Cardiac muscle cell (in vitro differentiated cells and primary cell): ENCODE data around the gene KRT35. TPM values are rescaled to one million over a fixed set of nuclear protein-coding genes. Genes with fewer than 3 reads are reported as not detected.
A peak's percentile ranks its signal among the peaks of the same experiment; 100 is the strongest.

Experiments
- DNase-seq, 2 donors: peaks; one replicate each; pipeline versions ENCODE4 v3.0.0 to v3.0.0-alpha.2; 2010 to 2017; ENCODE audit warnings: low read depth in 1 of 2, low spot score in 1 of 2
- H3K27ac ChIP-seq: fragments of 200-600 bp; sonication (generic); 2 replicates; pipeline ENCODE4 v1.5.1; 2016
- H3K27me3 ChIP-seq: fragments of 200-600 bp; sonication (generic); 2 replicates; pipeline ENCODE4 v1.6.0; 2016; ENCODE audit warnings: control low read depth
- H3K36me3 ChIP-seq: fragments of 200-600 bp; sonication (generic); 2 replicates; pipeline ENCODE4 v1.5.1; 2016; ENCODE audit warnings: control low read depth
- H3K4me1 ChIP-seq: fragments of 200-600 bp; sonication (generic); 2 replicates; pipeline ENCODE4 v1.8.1; 2017; ENCODE audit warnings: low read depth, mild to moderate bottlenecking, mixed run types
- H3K4me3 ChIP-seq: fragments of 200-600 bp; sonication (generic); 2 replicates; pipeline ENCODE4 v1.5.1; 2016; ENCODE audit warnings: mild to moderate bottlenecking
- H3K9me3 ChIP-seq: fragments of 200-600 bp; sonication (generic); 2 replicates; pipeline ENCODE4 v1.5.1; 2017; ENCODE audit warnings: low read depth, mild to moderate bottlenecking, control low read depth
- CTCF ChIP-seq: IDR thresholded peaks from 2 replicates; pipeline ENCODE4 v1.5.1; 2012; ENCODE audit warnings: low read depth, mild to moderate bottlenecking, low read length
- polyA plus RNA-seq: library from polyadenylated mRNA; unstranded; fragments of >200 nt; fragmentation: Nextera tagmentation; extraction: Ambion mirVana; gene quantifications from 2 replicates; pipeline ENCODE4 v1.2.1, GENCODE V29; 2016
- total RNA-seq: library from RNA; depleted of rRNA; stranded (reverse); fragments of >200 nt; gene quantifications from 2 replicates; pipeline ENCODE4 v1.2.3, GENCODE V29; 2016

Gene KRT35
- total and polyA plus RNA-seq, 2 experiments from 2014 or later, result not detected

GRCh38 chr17:41527063-41528023, 46.4 kb upstream of the KRT35 start:
- Histone ChIP-seq H3K27ac (peak overlapping the region; percentile 83), H3K27me3 (no peaks in the 10 kb centered on the region)

DNA sequence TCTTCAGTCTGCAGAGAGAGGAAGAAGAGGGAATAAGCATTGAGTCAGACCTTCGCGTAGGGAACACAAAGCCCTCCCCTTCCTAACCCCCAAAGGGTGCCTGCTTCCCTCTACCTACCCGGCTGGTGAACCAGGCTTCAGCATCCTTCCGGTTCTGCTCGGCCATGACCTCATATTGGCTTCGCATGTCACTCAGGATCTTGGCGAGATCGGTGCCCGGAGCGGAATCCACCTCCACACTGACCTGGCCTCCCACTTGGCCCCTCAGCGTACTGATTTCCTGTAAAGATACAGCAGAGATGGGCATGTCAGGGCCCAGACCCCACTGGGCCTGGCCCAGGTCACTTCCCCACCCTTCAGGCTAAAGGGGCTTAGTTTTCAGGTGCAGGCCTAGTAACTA, 43.3 kb upstream of the KRT35 start:
- Histone ChIP-seq H3K27me3 (no peaks in the 10 kb centered on the region), H3K4me3 (no peak overlapping the region), H3K4me1 (peaks cover 18% of the 10 kb centered on the region), H3K9me3 (no peaks in the 10 kb centered on the region), H3K27ac (no peak overlapping the region), H3K36me3 (peaks cover 15% of the 10 kb centered on the region)
- TF ChIP-seq CTCF, result no peak
- no peak for DNase-seq

More at GRCh38 chr17:41527063-41528023, 46.4 kb upstream of the KRT35 start:
- no peaks in the 10 kb centered on the region for H3K9me3 ChIP-seq
- peak; percentile 29 to 45 for DNase-seq
- H3K36me3 ChIP-seq, result peaks cover 15% of the 10 kb centered on the region
- no peak for TF ChIP-seq CTCF
- H3K4me1 ChIP-seq, result peaks cover 31% of the 10 kb centered on the region
- peak overlapping the region; percentile 94 for H3K4me3 ChIP-seq

- H3K27me3 ChIP-seq, result no peaks in the 10 kb centered on the region
- H3K27ac ChIP-seq, result no peak overlapping the region
- no peaks in the 10 kb centered on the region for H3K9me3 ChIP-seq
- peaks cover 15% of the 10 kb centered on the region for H3K36me3 ChIP-seq
- TF ChIP-seq CTCF, result no peak
- H3K4me3 ChIP-seq, result no peak overlapping the region
- no peak for DNase-seq
- H3K4me1 ChIP-seq, result peaks cover 13% of the 10 kb centered on the region
Observed at GRCh38 chr17:41523787-41524186, 42.8 kb upstream of the KRT35 start.

DNA sequence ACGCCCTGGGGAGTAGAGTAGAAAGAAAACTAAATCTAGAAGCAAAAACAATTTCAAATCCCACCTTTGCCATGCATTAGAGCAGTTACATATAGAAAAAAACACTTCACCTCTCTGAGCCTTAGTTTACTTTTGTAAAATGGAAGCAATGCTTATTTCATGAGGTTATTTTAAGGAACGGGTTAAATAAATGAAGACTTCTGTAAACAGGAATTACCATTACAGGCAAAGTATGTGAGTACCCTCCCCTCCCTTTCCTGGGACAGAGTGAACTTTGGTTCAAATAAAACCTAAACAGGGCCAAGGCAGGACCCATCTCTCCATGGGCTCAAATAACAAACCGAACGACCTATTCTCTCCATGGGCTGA, 42.3 kb upstream of the KRT35 start:
- no peak for TF ChIP-seq CTCF
- H3K27me3 ChIP-seq, result no peaks in the 10 kb centered on the region
- no peaks in the 10 kb centered on the region for H3K9me3 ChIP-seq
- peaks cover 15% of the 10 kb centered on the region for H3K36me3 ChIP-seq
- H3K4me3 ChIP-seq, result no peak overlapping the region
- no peak for DNase-seq
- no peak overlapping the region for H3K27ac ChIP-seq
- H3K4me1 ChIP-seq, result peaks cover 11% of the 10 kb centered on the region

- Histone ChIP-seq H3K4me3 (no peak overlapping the region), H3K27ac (no peak overlapping the region), H3K36me3 (peaks cover 15% of the 10 kb centered on the region), H3K9me3 (no peaks in the 10 kb centered on the region), H3K4me1 (peaks cover 11% of the 10 kb centered on the region), H3K27me3 (no peaks in the 10 kb centered on the region)
- DNase-seq, result no peak
- TF ChIP-seq CTCF, result no peak
Observed at GRCh38 chr17:41522301-41523224, 41.6 kb upstream of the KRT35 start.
